H1 (cell line): ENCODE results near the gene ACER3. TPM values are rescaled to one million over a fixed set of nuclear protein-coding genes. Genes with fewer than 3 reads are reported as not detected.

Experiments
- CTCF ChIA-PET: fragments of 300-600 bp; sonication (Branson Sonifier 250); formaldehyde crosslinking; loops from one replicate; lab custom pipeline; 2021; ENCODE audit not compliant: partially characterized antibody; lab: Charles Lee
- POLR2A ChIA-PET: fragments of 300-600 bp; sonication (Branson Sonifier 250); formaldehyde crosslinking; loops from one replicate; lab custom pipeline; 2021; ENCODE audit warnings: inconsistent platforms; ENCODE audit not compliant: partially characterized antibody; lab: Charles Lee
- DNase-seq, 2 experiments: peaks; one replicate each; pipeline versions ENCODE4 v3.0.0 to v3.0.0-alpha.2; 2010 to 2022; ENCODE audit warnings: low spot score in 2 of 2, low read depth in 1 of 2, mixed read lengths in 1 of 2
- FAIRE-seq: peaks from 2 replicates; lab custom pipeline; 2011; peaks lifted over from hg19 to GRCh38; lab: Jason Lieb, UNC
- H2AFZ ChIP-seq: 2 replicates; pipeline ENCODE4 v1.8.1; 2012; ENCODE audit warnings: low read length, inconsistent platforms
- H2AK5ac ChIP-seq: 2 replicates; pipeline ENCODE4 v1.6.1; 2013; ENCODE audit warnings: low read depth, low read length
- H2BK120ac ChIP-seq: replicated peaks from 2 replicates; pipeline ENCODE3; 2013; ENCODE audit warnings: low read depth, low read length, inconsistent platforms
- H2BK12ac ChIP-seq: 2 replicates; pipeline ENCODE4 v1.6.1; 2013; ENCODE audit warnings: low read depth, low read length
- H2BK15ac ChIP-seq: 2 replicates; pipeline ENCODE4 v1.6.1; 2013; ENCODE audit warnings: low read length
- H2BK20ac ChIP-seq: 2 replicates; pipeline ENCODE4 v1.6.1; 2013; ENCODE audit warnings: low read length
- H2BK5ac ChIP-seq: 2 replicates; pipeline ENCODE4 v1.6.1; 2013; ENCODE audit warnings: low read depth, low read length
- H3K14ac ChIP-seq: 2 replicates; pipeline ENCODE4 v1.6.1; 2013; ENCODE audit warnings: inconsistent platforms; ENCODE audit not compliant: insufficient read length
- H3K18ac ChIP-seq: 2 replicates; pipeline ENCODE4 v1.6.1; 2013; ENCODE audit warnings: low read length; ENCODE audit errors: extremely low read depth
- H3K23ac ChIP-seq: 2 replicates; pipeline ENCODE4 v1.6.1; 2013; ENCODE audit warnings: inconsistent platforms; ENCODE audit not compliant: insufficient read length
- H3K23me2 ChIP-seq: 2 replicates; pipeline ENCODE4 v1.6.1; 2013; ENCODE audit warnings: low read depth, low read length
- H3K27ac ChIP-seq: 2 replicates; pipeline ENCODE4 v1.6.1; 2011; ENCODE audit warnings: low read depth, low read length, inconsistent platforms
- H3K27me3 ChIP-seq, 4 experiments: replicated peaks in 1 of 4; 1 replicate in 1 of 4; 2 replicates in 3 of 4; pipeline versions ENCODE4 v1.6.1 to v1.8.1; 2011 to 2013; ENCODE audit warnings: low read length in 3 of 4, mild to moderate bottlenecking in 3 of 4, inconsistent platforms in 2 of 4, mixed read lengths in 2 of 4, moderate library complexity in 1 of 4; ENCODE audit not compliant: control insufficient read depth in 3 of 4, insufficient read depth in 3 of 4; ENCODE audit errors: extremely low read depth in 1 of 4
- H3K36me3 ChIP-seq, 4 experiments: 2 replicates each; pipeline versions ENCODE4 v1.6.1 to v1.8.1; 2011 to 2013; ENCODE audit warnings: mild to moderate bottlenecking in 4 of 4, low read length in 3 of 4, moderate library complexity in 2 of 4, control low read depth in 1 of 4, inconsistent platforms in 1 of 4; ENCODE audit not compliant: insufficient read depth in 4 of 4, control insufficient read depth in 2 of 4
- H3K4ac ChIP-seq: replicated peaks from 2 replicates; pipeline ENCODE3; 2013; ENCODE audit warnings: low read length, low read depth, mixed read lengths, inconsistent platforms; ENCODE audit not compliant: insufficient read length
- H3K4me1 ChIP-seq, 4 experiments: replicated peaks in 1 of 4; 1 replicate in 1 of 4; 2 replicates in 3 of 4; pipeline versions ENCODE4 v1.6.1 to v1.8.1; 2011 to 2013; ENCODE audit warnings: low read length in 3 of 4, inconsistent platforms in 2 of 4, mixed read lengths in 1 of 4; ENCODE audit not compliant: insufficient read depth in 4 of 4, control insufficient read depth in 3 of 4
- H3K4me2 ChIP-seq, 2 experiments: 2 replicates each; pipeline versions ENCODE4 v1.6.1 to v1.8.1; 2011 to 2013; ENCODE audit warnings: low read depth in 2 of 2, low read length in 2 of 2, control low read depth in 1 of 2, inconsistent platforms in 1 of 2, mild to moderate bottlenecking in 1 of 2; ENCODE audit not compliant: insufficient read depth in 1 of 2
- H3K4me3 ChIP-seq, 4 experiments: fragments of 200-600, 300-600 bp in 1 of 4; sonication (generic), shearing (Covaris generic), sonication (Bioruptor Twin) in 1 of 4; 2 replicates each; pipeline versions ENCODE4 v1.5.1 to v1.8.1; 2011 to 2016; ENCODE audit warnings: low read length in 4 of 4, low read depth in 3 of 4, control low read depth in 2 of 4, inconsistent platforms in 2 of 4, mild to moderate bottlenecking in 2 of 4, mixed read lengths in 1 of 4, moderate library complexity in 1 of 4; ENCODE audit not compliant: insufficient read depth in 2 of 4; ENCODE audit errors: extremely low read depth in 1 of 4
- H3K56ac ChIP-seq: replicated peaks from 2 replicates; pipeline ENCODE3; 2013; ENCODE audit warnings: low read depth, mild to moderate bottlenecking, mixed read lengths, low read length, inconsistent platforms; ENCODE audit not compliant: insufficient read length
- H3K79me1 ChIP-seq: 2 replicates; pipeline ENCODE4 v1.6.1; 2013; ENCODE audit warnings: low read depth, low read length, control low read depth
- H3K79me2 ChIP-seq, 2 experiments: 2 replicates each; pipeline versions ENCODE4 v1.6.1 to v1.8.1; 2012 to 2013; ENCODE audit warnings: low read length in 2 of 2, mild to moderate bottlenecking in 2 of 2, inconsistent platforms in 1 of 2; ENCODE audit not compliant: insufficient read depth in 2 of 2, control insufficient read depth in 1 of 2
- H3K9ac ChIP-seq, 4 experiments: replicated peaks in 1 of 4; 1 replicate in 1 of 4; 2 replicates in 3 of 4; pipeline versions ENCODE4 v1.6.1 to v1.8.1; 2011 to 2013; ENCODE audit warnings: low read depth in 3 of 4, low read length in 3 of 4, control low read depth in 2 of 4, mild to moderate bottlenecking in 2 of 4, moderate library complexity in 2 of 4, inconsistent platforms in 1 of 4; ENCODE audit errors: extremely low read depth in 1 of 4
- H3K9me3 ChIP-seq, 2 experiments: 2 replicates each; pipeline versions ENCODE4 v1.6.1 to v1.8.1; 2012 to 2013; ENCODE audit warnings: mild to moderate bottlenecking in 2 of 2, moderate library complexity in 2 of 2, control low read depth in 1 of 2, inconsistent platforms in 1 of 2, low read depth in 1 of 2, low read length in 1 of 2, mixed read lengths in 1 of 2; ENCODE audit not compliant: insufficient read depth in 2 of 2
- H4K20me1 ChIP-seq, 2 experiments: replicated peaks in 1 of 2; 2 replicates each; pipeline versions ENCODE3 to v1.8.1; 2011 to 2013; ENCODE audit warnings: inconsistent platforms in 2 of 2, low read length in 2 of 2, mild to moderate bottlenecking in 1 of 2; ENCODE audit not compliant: insufficient read depth in 2 of 2, control insufficient read depth in 1 of 2
- H4K5ac ChIP-seq: 2 replicates; pipeline ENCODE4 v1.6.1; 2013; ENCODE audit warnings: low read length, low read depth, mixed read lengths, inconsistent platforms; ENCODE audit not compliant: insufficient read length
- H4K8ac ChIP-seq: 2 replicates; pipeline ENCODE4 v1.8.0; 2013; ENCODE audit warnings: mild to moderate bottlenecking, moderate library complexity, low read length, inconsistent platforms; ENCODE audit not compliant: insufficient read depth; ENCODE audit errors: extremely low read depth
- H4K91ac ChIP-seq: replicated peaks from 2 replicates; pipeline ENCODE3; 2013; ENCODE audit warnings: low read length, mixed read lengths, inconsistent platforms; ENCODE audit not compliant: insufficient read length
- CHD2 ChIP-seq: IDR thresholded peaks from 2 replicates; pipeline ENCODE4 v1.6.1; 2012; ENCODE audit warnings: low read length, improper control_type of control experiment
- EGR1 ChIP-seq: IDR thresholded peaks from 2 replicates; pipeline ENCODE4 v1.6.1; 2011; ENCODE audit warnings: low read depth, low read length, borderline replicate concordance
- JUND ChIP-seq: IDR thresholded peaks from 2 replicates; pipeline ENCODE4 v1.6.1; 2011; ENCODE audit warnings: mild to moderate bottlenecking, improper control_type of control experiment, low read length
- KDM5A ChIP-seq: fragments of 200-600 bp; IDR thresholded peaks from 2 replicates; pipeline ENCODE4 v1.7.1; 2012; ENCODE audit warnings: mild to moderate bottlenecking, low read length, inconsistent platforms, mixed read lengths
- MAFK ChIP-seq: IDR thresholded peaks from 2 replicates; pipeline ENCODE4 v1.6.1; 2012; ENCODE audit warnings: low read depth, mild to moderate bottlenecking, improper control_type of control experiment, low read length
- POLR2A ChIP-seq, 2 experiments: IDR thresholded peaks; 1 replicate in 1 of 2; 2 replicates in 1 of 2; pipeline ENCODE4 v1.6.1; 2011; ENCODE audit warnings: low read depth in 2 of 2, low read length in 2 of 2, mild to moderate bottlenecking in 2 of 2; ENCODE audit errors: control extremely low read depth in 1 of 2
- RNF2 ChIP-seq: fragments of 200-900, 300-1000 bp; sonication (generic); IDR thresholded peaks from 2 replicates; pipeline ENCODE4 v1.7.1; 2016; ENCODE audit warnings: borderline replicate concordance, low read depth, mild to moderate bottlenecking, antibody characterized with exemption, low read length; ENCODE audit not compliant: poor library complexity, severe bottlenecking; ENCODE audit errors: missing control alignments
- RXRA ChIP-seq: IDR thresholded peaks from 2 replicates; pipeline ENCODE4 v1.6.1; 2011; ENCODE audit warnings: low read depth, mild to moderate bottlenecking, low read length, moderate library complexity; ENCODE audit not compliant: insufficient read depth
- SP4 ChIP-seq: IDR thresholded peaks from 2 replicates; pipeline ENCODE4 v1.6.1; 2012; ENCODE audit warnings: low read length, inconsistent platforms
- TBP ChIP-seq: IDR thresholded peaks from 2 replicates; pipeline ENCODE4 v1.6.1; 2011; ENCODE audit warnings: low read depth, low read length, improper control_type of control experiment
- TCF12 ChIP-seq: IDR thresholded peaks from 2 replicates; pipeline ENCODE4 v1.6.1; 2011; ENCODE audit warnings: low read depth, mild to moderate bottlenecking, low read length
- TEAD4 ChIP-seq: IDR thresholded peaks from 2 replicates; pipeline ENCODE4 v1.6.1; 2012; ENCODE audit warnings: low read depth, low read length, inconsistent platforms, mixed read lengths
- YY1 ChIP-seq: IDR thresholded peaks from 2 replicates; pipeline ENCODE4 v1.6.1; 2011; ENCODE audit warnings: low read depth, mild to moderate bottlenecking, low read length
- ZNF274 ChIP-seq: IDR thresholded peaks from 2 replicates; pipeline ENCODE4 v1.7.0; 2012; ENCODE audit warnings: low read length, borderline replicate concordance; ENCODE audit errors: extremely low read depth
- WGBS, 2 experiments: shearing (Covaris generic) in 1 of 2; methylation state at CpG; one replicate each; pipeline versions ENCODE4 v1.1.6 to v1.1.7; 2013 to 2015; ENCODE audit warnings: low lambda C conversion rate in 2 of 2, mixed read lengths in 2 of 2, inconsistent platforms in 1 of 2, low coverage in 1 of 2, missing lambda C conversion rate in 1 of 2; ENCODE audit not compliant: insufficient replicate concordance in 2 of 2, insufficient coverage in 1 of 2, insufficient read length in 1 of 2; ENCODE audit errors: extremely low coverage in 1 of 2, missing lambda C conversion rate in 1 of 2; 5-methylcytosine and 5-hydroxymethylcytosine counted together
- polyA plus RNA-seq, 7 experiments: library from polyadenylated mRNA; depleted of rRNA in 3 of 7; stranded (reverse) in 5 of 7; unstranded in 2 of 7; fragments of >200 nt in 5 of 7; fragments of 200-250 nt in 2 of 7; gene quantifications; 1 replicate in 5 of 7; 2 replicates in 1 of 7; 4 replicates in 1 of 7; pipeline versions ENCODE4 v1.2.1 to v1.2.3, GENCODE V29; 2011 to 2013; ENCODE audit warnings: missing spikeins in 2 of 7, mixed read lengths in 2 of 7
- total RNA-seq: library from RNA; stranded (reverse); fragmentation: NEBNext Ultra II Directional; extraction: Animal tissue kit (Norgen Biotek cat#: 25700); gene quantifications from 2 replicates; pipeline ENCODE4 v1.2.1, GENCODE V29; 2021

ACER3 gene
- total and polyA plus RNA-seq, 2 of the 8 experiments (the other 6 are each of a cell fraction or from before 2014, with no cell fraction given), result 5.7 to 16.2 TPM

DNA sequence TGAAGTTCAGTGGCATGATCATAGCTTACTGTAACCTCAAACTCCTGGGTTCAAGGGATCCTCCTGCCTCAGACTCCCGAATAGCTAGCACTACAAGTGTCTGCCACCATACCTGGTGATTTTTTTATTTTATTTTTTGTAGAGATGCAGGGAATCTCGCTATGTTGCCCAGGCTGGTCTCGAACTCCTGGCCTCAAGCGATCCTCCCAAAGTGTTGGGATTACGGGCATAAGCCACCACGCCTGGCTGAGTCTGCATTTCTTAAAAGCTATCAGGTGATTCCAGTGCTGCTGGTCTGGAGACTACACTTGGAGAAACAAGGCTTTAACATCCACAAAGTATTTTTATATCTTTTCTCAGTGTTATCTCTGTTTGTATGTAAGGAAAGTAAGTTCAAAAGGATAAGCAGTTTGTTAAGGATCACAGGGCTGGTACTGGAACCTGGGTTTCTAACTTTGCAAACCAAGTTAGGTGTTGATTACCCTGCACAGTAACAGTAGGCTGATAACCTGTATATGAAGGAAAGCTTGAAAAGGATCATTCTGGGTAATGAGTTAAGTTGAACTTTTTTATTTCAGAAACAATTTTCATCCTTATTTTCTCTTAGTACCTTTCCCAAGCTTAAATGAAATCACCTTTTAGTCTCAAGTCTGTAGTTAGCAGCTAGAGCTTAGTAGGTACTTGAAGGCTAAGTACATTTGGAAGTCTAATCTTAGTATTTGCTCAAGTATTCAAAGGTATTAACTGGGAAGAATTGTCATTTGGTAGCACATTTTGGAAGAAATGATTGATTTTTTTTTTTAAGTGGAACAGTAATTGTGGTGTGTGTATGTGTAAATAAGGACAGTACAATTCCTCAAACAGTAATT is 12.5 kb downstream of the ACER3 start:
- Histone ChIP-seq H4K91ac (no peak overlapping the region), H2BK5ac (no peak overlapping the region), H3K79me1 (no peaks in the 10 kb centered on the region; the same call in 1 of the 2 replicates), H4K5ac (no peak overlapping the region), H3K23ac (no peak overlapping the region), H2AFZ (no peak overlapping the region), H3K9ac (no peak overlapping the region), H3K27ac (no peak overlapping the region), H3K14ac (no peak overlapping the region), H3K4me3 (no peak overlapping the region), H2BK120ac (no peak overlapping the region), H3K56ac (no peak overlapping the region), H4K20me1 (no peaks in the 10 kb centered on the region), H3K18ac (no peak overlapping the region), H3K4me2 (no peak overlapping the region), H4K8ac (no peak overlapping the region), H2BK20ac (no peak overlapping the region), H3K4me1 (no peaks in the 10 kb centered on the region), H3K9me3 (no peaks in the 10 kb centered on the region), H2BK12ac (no peak overlapping the region), H3K79me2 (no peaks in the 10 kb centered on the region; a peak in 1 of 4 replicates), H3K4ac (no peak overlapping the region), H2BK15ac (no peak overlapping the region), H3K36me3 (no peaks in the 10 kb centered on the region), H3K27me3 (no peaks in the 10 kb centered on the region), H2AK5ac (no peak overlapping the region), H3K23me2 (no peaks in the 10 kb centered on the region)
- ChIA-PET CTCF (interaction anchor here (0.7 to 1.6 kb wide), 2 partner anchors 46 to 1091 kb away, joined by 5 to 13 read pairs; no protein-coding TSS in a partner anchor), POLR2A (interaction anchor here (0.6 to 1.0 kb wide), 2 partner anchors 12 to 499 kb away, joined by 3 read pairs; no protein-coding TSS in a partner anchor)
- DNase-seq (no peak), FAIRE-seq (no peak)
- 87% methylated on average over 6 of the region's 6 CpGs; no CpG with 5 or more reads in 1 of the 2 experiments for WGBS, 2 experiments
- TF ChIP-seq YY1 (no peak), TEAD4 (no peak), JUND (no peak), TBP (no peak), KDM5A (no peak), POLR2A (IDR thresholded peaks at IDR 0.05; ENCODE audit: control extremely low read depth in 1 of 2, low read depth in 2 of 2, low read length in 2 of 2) (no peak), ZNF274 (no peak), EGR1 (no peak), SP4 (no peak), RNF2 (no peak), CHD2 (no peak), MAFK (no peak), TCF12 (no peak), RXRA (no peak)
